Measurements from ENCODE around the gene TNFRSF1A.
"Not testable (repeated sequence)": the region's sequence is repeated elsewhere in the genome, so short reads cannot be mapped to it uniquely, and the experiment has no call there.

The TNFRSF1A gene

DNA sequence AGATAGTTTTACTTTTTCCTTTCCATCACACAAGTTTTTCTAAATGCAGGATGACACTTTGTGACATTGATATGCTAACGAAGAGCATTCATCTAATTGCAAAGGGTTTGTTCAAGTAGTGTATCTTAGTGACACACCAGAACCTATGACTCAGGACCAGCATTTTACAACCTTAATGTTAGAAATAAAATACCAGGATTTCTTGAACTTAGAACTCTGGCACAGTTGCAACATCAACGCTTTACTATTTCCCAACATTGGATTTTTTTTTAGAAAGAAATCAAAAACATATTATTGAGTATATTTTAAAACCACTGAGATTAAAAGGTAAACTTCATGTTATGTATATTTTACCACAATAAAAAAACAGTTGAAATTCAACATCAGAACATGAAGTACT, 49.3 kb downstream of the TNFRSF1A start:
- DNase-seq (ENCODE audit: insufficient read length, low spot score) (no peak), FAIRE-seq (no peak)
- no peak for TF ChIP-seq POLR2A (IDR thresholded peaks at IDR 0.05; ENCODE audit: low read depth, low read length)

DNA sequence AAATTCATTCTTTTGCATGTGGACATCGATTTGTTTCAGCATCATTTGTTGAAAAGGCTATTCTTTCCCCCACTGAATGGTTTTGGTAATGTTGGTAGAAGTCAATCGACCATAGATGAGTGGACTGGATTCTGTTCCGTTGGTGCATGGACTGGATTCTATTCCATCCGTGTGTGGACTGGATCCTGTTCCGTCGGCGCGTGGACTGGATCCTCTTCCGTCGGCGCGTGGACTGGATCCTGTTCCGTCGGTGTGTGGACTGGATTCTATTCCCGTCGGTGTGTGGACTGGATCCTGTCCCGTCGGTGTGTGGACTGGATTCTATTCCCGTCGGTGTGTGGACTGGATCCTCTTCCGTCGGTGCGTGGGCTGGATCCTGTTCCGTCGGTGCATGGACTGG, 52.0 kb downstream of the TNFRSF1A start:
- not testable (repeated sequence) for FAIRE-seq

DNA sequence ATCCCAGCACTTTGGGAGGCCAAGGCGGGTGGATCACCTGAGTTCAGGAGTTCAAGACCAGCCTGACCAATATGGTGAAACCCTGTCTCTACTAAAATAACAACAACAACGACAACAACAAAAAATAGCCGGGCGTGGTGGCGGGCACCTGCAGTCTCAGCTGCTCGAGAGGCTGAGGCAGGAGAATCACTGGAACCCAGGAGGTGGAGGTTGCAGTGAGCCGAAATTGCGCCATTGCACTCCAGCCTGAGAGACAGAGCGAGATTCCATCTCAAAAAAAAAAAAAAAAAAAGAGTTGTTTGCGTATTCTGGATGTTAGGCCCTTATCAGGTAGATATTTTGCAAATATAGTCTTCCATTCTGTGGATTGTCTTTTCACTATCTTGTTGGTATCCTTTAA, 52.8 kb downstream of the TNFRSF1A start:
- FAIRE-seq; DNase-seq (ENCODE audit: insufficient read length, low spot score): not testable (repeated sequence)

More for the DNA sequence above, 52.0 kb downstream of the TNFRSF1A start:
- DNase-seq (ENCODE audit: insufficient read length, low spot score) = not testable (repeated sequence)

- FAIRE-seq (no peak), DNase-seq (ENCODE audit: insufficient read length, low spot score) (no peak)
- TF ChIP-seq POLR2A (IDR thresholded peaks at IDR 0.05; ENCODE audit: low read depth, low read length) = no peak
Observed at GRCh38 chr12:6288235-6288634, 53.6 kb downstream of the TNFRSF1A start.

DNA sequence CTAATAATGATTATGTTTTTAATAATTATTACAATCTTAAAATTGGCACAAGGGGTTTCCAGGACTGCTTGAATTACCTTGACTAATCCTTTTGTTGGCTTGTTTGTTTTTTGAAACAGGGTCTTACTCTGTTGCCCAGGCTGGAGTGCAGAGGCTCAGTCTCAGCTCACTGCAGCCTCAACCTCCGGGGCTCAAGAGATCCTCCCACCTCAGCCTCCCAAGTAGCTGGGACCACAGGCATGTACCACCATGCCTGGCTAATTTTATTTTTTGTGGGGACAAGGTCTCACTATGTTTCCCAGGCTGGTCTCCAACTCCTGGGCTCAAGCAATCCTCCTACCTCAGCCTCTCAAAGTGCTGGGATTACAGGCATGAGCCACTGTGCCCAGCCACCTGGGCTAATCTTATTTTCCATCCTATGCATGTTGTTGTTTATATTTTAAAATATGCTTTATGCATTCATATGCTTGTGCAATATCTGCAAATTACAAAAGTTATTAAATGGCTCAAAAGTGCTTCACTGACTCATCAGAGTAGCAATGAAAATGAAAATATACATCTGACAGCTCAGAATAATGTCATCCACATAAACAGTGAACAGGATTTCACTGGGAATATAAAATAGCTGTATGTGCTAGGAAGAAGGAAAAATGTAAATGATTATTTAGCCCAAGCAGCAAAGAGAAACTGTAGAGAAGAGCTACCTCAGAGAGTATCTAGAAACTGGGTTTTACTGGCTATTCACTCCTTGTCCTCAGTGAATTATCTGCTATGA, 56.2 kb downstream of the TNFRSF1A start:
- no peak for FAIRE-seq
- TF ChIP-seq POLR2A (IDR thresholded peaks at IDR 0.05; ENCODE audit: low read depth, low read length) = no peak
- no peak for DNase-seq (ENCODE audit: insufficient read length, low spot score)

- DNase-seq (ENCODE audit: insufficient read length, low spot score) = peak; percentile 75
- no peak for TF ChIP-seq POLR2A (IDR thresholded peaks at IDR 0.05; ENCODE audit: low read depth, low read length)
- peak; percentile 58 for FAIRE-seq
Observed at GRCh38 chr12:6285063-6285477, 56.8 kb downstream of the TNFRSF1A start.

DNA sequence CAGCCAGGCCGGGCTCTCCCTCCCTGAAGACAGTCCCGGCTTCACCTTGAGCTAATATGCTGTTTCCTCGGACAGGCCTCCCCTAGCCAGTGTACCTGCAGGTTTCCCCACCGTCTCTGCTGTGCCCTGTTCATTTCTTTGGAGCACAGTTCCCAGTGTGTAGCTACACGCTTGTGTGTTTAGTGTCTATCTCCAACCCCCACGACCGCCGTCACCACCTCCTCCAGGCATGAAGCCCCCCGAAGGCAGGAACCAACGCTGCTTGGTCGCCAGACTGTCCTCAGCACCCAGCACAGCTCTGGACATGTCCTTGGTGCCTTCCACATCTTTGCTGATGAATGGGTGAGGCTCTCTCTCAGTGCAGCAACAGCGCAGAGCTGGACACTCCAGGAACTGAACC, 57.6 kb downstream of the TNFRSF1A start:
- no peak for TF ChIP-seq POLR2A (IDR thresholded peaks at IDR 0.05; ENCODE audit: low read depth, low read length)
- no peak for DNase-seq (ENCODE audit: insufficient read length, low spot score)
- no peak for FAIRE-seq

DNA sequence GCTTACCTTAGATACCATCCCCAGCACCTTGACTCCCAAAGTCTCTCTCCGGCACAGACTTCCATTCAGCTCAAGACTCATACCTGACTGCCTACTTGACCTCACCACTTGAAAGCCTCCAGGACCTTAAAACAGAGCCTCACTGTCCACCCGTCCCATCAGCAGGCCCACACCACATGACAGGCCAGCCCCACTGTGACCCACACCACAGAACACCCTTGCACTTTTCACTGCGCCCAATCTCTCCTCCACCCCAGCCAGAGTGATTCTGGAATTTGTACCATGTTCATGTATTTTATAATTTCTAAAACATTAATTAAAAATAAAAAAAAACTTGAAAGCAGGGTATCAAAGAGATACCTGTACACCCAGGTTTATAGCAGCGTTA, 59.4 kb downstream of the TNFRSF1A start:
- DNase-seq (ENCODE audit: insufficient read length, low spot score) (no peak), FAIRE-seq (no peak)
- no peak for TF ChIP-seq POLR2A (IDR thresholded peaks at IDR 0.05; ENCODE audit: low read depth, low read length)

DNA sequence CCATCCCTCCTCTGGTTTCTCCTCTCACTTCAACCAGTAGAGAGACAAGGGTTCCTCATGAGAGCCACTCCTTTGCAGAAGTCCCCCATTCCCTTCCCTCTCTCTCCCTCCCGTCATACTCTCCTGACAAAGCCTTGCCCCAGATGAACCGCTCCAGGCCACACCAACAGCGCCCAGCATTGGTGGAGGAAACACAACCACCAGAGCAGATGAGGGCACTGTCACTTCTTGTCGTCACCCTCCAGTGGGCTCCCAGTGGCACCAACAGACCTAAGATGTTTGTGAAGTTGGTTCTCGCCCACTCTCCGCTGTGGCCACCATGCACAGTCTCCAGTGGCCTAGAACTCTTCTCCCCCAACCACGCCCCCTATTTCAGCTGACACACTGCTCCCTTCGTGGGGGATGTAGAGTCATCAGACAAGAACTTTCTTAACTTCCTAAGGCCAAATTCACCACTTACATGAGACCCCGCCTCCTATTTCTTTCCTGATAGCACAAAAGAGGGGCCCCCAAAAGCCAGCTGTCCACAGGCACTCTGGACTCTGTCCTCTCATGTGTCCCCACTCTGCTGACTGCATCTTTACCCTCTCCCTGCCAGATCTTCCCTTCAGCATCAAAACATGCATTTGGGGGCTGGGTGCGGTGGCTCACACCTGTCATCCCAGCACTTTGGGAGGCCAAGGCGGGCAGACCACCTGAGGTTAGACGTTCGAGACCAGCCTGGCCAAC, 60.6 kb downstream of the TNFRSF1A start:
- no peak for DNase-seq (ENCODE audit: insufficient read length, low spot score)

DNA sequence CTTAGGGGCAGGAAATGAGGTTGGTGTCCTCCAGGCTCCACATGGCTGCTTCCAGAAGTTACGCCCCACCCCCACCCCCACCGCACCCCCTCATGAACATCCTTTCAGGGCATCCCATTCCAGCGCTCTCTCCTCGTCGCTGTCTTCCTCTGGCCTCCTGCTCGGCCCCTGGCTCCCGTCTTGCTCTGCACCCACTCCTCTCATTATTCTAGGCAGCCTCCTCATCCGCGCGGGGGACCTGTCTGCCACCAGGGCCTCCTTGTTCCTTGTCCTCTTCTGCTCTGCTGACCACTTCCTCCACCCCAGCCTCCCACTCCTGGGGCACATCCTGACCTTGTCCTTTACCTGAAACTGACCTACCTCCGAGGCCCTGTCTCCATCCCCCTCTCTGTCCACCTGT, 61.2 kb downstream of the TNFRSF1A start:
- no peak for DNase-seq (ENCODE audit: insufficient read length, low spot score)
- TF ChIP-seq POLR2A (IDR thresholded peaks at IDR 0.05; ENCODE audit: low read depth, low read length) = no peak
- no peak for FAIRE-seq

More for the DNA sequence above, 60.6 kb downstream of the TNFRSF1A start:
- TF ChIP-seq POLR2A (IDR thresholded peaks at IDR 0.05; ENCODE audit: low read depth, low read length) = no peak
- no peak for FAIRE-seq

GRCh38 chr12:6280053-6280469, 61.8 kb downstream of the TNFRSF1A start:
- FAIRE-seq (peak; percentile 93), DNase-seq (ENCODE audit: insufficient read length, low spot score) (peak; percentile 83)
- no peak for TF ChIP-seq POLR2A (IDR thresholded peaks at IDR 0.05; ENCODE audit: low read depth, low read length)

DNA sequence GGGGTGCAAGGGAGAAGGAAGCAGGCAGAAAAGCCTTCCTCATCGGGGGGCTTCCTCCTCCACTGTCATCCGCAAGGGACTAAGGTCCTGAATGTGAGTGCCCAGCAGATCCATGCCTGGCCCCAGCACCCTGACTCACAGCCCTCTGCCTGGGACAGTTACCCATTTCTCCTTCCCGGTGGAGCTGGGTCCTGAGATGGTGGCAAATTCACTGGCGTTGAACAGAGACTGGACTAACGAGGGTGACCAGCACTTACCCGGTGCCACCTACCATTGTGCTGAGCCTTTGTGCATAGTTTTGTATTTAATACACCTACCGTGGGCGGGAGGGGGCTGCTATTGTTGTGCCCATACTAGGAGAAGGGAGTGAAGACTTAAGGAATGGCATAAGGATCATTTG, 62.2 kb downstream of the TNFRSF1A start:
- TF ChIP-seq POLR2A (IDR thresholded peaks at IDR 0.05; ENCODE audit: low read depth, low read length) = no peak
- DNase-seq (ENCODE audit: insufficient read length, low spot score) = no peak

DNA sequence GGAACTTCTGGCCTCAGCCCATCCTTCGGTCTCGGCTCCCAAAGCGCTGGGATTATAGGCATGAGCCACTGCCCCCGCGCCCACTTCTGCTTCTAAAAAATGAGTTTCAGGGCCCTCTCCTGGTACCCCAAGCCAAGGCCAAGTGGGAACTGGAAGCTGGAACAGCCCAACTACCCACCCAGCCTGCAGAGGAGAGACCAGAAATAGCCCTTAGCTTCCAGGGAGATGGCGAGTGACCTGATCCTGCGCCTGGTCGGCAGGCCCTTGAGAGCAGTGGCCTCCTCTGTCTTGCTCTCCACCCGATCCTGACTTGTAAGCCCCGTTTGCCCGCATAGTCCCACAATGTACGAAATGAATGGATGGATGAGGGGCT, 62.6 kb downstream of the TNFRSF1A start:
- DNase-seq (ENCODE audit: insufficient read length, low spot score) (no peak), FAIRE-seq (no peak)
- TF ChIP-seq POLR2A (IDR thresholded peaks at IDR 0.05; ENCODE audit: low read depth, low read length) = no peak

More for the DNA sequence above, 62.2 kb downstream of the TNFRSF1A start:
- FAIRE-seq = no peak
